Right atrium auricular region (tissue), 2 donors: Measurements from ENCODE around the gene LIN52. TPM values are rescaled to one million over a fixed set of nuclear protein-coding genes. Genes with fewer than 3 reads are reported as not detected.

Source experiments
- DNase-seq: peaks from one replicate; pipeline ENCODE4 v3.0.0-alpha.2; 2019; ENCODE audit warnings: low spot score
- H3K27ac ChIP-seq, 2 donors: fragments of 200-600 bp; sonication (generic); 1 replicate in 1 of 2; 2 replicates in 1 of 2; pipeline ENCODE4 v1.5.1; 2016 to 2019
- H3K27me3 ChIP-seq, 2 donors: fragments of 200-600 bp; sonication (generic); one replicate each; pipeline versions ENCODE4 v1.5.1 to v1.6.0; 2017 to 2019
- H3K36me3 ChIP-seq: fragments of 200-600 bp; sonication (generic); one replicate; pipeline ENCODE4 v1.5.1; 2016
- H3K4me1 ChIP-seq, 2 donors: fragments of 200-600 bp; sonication (generic); one replicate each; pipeline versions ENCODE4 v1.5.1 to v1.6.0; 2017 to 2019
- H3K4me3 ChIP-seq, 2 donors: fragments of 200-600 bp; sonication (generic); 1 replicate in 1 of 2; 2 replicates in 1 of 2; pipeline ENCODE4 v1.5.1; 2017 to 2019; ENCODE audit warnings: mild to moderate bottlenecking in 1 of 2, moderate library complexity in 1 of 2
- H3K9me3 ChIP-seq, 2 donors: fragments of 200-600 bp; sonication (generic); one replicate each; pipeline ENCODE4 v1.5.1; 2019
- total RNA-seq, 2 donors: library from RNA; depleted of rRNA; stranded (reverse); fragments of >200 nt; gene quantifications; one replicate each; pipeline ENCODE4 v1.1.0, GENCODE V29; 2016
- TF ChIP-seq, protein P1 (sequence below), 2 donors: fragments of 200-600 bp; sonication (generic); IDR thresholded peaks; one replicate each; pipeline ENCODE4 v1.5.1; 2019; ENCODE audit warnings: antibody characterized with exemption in 2 of 2

LIN52 gene
- total RNA-seq, 2 donors from 2014 or later: 7.1 to 7.4 TPM

DNA sequence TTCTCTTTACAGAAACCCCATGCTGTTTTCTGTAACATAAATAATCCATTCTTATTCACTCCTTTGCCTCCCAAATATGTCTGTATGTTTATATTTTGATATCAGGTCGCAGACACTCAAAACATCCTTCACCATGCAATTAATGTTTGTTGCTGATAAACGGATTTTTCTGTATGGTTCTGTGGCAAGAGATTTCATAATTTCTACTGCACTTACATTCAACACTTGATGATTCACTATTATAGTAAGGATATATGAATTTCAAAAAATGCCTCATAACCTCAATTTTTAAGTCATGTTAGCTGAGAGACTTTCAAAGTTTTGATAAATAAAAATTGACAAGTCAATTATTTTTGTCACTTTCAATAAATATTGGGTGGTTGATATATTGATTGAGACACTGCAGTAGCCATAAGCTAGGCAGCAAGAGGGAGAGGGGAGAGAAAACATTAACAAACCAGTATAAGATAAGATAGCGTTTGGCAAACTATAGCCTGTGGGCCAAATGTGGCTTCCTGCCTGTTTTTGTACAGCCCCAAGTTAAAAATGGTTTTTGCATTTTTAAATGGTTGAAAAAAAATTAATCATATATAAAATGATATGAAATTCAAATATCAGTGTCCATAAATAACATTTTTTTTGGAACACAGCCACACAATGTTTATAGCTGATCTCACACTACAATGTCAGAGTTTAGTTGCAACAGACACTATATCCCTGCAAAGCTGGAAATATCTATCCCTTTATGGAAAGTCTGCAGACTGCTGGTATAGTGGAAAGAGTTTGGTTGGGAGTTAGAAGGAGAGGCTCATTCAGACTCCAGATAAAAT is 18.8 kb upstream of the LIN52 start:
- H3K36me3 ChIP-seq: peaks cover 53% of the 10 kb centered on the region
- no peaks in the 10 kb centered on the region for H3K27me3 ChIP-seq
- TF ChIP-seq, protein P1, sequence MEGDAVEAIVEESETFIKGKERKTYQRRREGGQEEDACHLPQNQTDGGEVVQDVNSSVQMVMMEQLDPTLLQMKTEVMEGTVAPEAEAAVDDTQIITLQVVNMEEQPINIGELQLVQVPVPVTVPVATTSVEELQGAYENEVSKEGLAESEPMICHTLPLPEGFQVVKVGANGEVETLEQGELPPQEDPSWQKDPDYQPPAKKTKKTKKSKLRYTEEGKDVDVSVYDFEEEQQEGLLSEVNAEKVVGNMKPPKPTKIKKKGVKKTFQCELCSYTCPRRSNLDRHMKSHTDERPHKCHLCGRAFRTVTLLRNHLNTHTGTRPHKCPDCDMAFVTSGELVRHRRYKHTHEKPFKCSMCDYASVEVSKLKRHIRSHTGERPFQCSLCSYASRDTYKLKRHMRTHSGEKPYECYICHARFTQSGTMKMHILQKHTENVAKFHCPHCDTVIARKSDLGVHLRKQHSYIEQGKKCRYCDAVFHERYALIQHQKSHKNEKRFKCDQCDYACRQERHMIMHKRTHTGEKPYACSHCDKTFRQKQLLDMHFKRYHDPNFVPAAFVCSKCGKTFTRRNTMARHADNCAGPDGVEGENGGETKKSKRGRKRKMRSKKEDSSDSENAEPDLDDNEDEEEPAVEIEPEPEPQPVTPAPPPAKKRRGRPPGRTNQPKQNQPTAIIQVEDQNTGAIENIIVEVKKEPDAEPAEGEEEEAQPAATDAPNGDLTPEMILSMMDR (IDR thresholded peaks at IDR 0.05): no peak
- no peak overlapping the region for H3K4me3 ChIP-seq
- no peaks in the 10 kb centered on the region for H3K9me3 ChIP-seq
- DNase-seq: no peak
- H3K4me1 ChIP-seq: no peaks in the 10 kb centered on the region
- H3K27ac ChIP-seq: no peak overlapping the region

DNA sequence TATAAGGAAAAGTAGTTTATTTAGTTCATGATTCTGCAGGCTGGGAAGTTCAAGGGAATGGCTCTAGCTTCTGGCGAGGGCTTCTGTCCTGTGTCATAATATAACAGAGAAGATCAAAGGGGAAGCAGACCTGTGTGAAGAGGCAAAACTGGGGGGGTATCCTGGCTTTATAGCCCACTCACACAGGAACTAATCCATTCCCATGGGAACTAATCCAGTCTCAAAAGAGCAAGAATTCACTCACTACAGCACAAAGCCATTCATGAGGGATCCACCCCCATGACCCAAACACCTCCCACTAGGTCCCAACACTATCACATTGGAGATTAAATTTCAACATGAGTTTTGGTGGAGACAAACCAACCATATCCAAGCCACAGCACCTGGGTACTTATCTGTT is 7.4 kb upstream of the LIN52 start:
- Histone ChIP-seq H3K27ac (no peak overlapping the region), H3K4me1 (no peaks in the 10 kb centered on the region), H3K27me3 (no peaks in the 10 kb centered on the region), H3K4me3 (no peak overlapping the region), H3K9me3 (no peaks in the 10 kb centered on the region), H3K36me3 (peaks cover 9% of the 10 kb centered on the region)
- TF ChIP-seq, protein P1 (IDR thresholded peaks at IDR 0.05): no peak
- no peak for DNase-seq

DNA sequence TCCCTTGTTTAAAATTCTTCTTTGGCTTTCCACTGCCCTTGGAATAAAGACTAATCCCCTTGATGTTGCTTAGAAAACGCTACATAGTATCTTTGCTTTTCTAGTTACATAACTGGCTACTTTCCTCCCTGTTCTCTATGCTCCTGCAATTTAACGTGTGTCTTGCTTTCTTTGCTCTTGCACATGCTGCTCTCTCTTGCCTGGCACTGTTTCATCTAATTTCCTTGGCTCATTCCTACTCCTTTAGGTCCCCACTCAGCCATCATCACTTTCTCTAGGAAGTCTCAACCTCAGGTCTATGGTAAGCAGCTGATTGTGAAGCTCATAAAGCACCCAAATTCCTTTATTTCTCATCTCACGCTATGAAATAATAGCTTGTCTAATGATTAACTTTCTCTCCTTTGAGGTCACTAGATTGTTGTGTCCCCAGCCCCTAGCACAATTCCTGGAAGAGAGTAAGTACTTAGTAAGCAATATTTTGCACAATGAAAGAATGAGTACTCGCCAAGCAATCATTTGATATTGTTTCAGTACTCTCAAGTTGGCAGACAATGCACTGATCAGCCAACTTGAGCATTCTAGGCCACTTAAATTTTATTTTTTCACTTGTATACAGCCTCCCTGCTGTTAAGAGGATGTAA is 3.8 kb upstream of the LIN52 start:
- H3K36me3 ChIP-seq: no peaks in the 10 kb centered on the region
- no peaks in the 10 kb centered on the region for H3K27me3 ChIP-seq
- no peak overlapping the region for H3K4me3 ChIP-seq
- DNase-seq: no peak
- no peaks in the 10 kb centered on the region for H3K9me3 ChIP-seq
- TF ChIP-seq, protein P1 (IDR thresholded peaks at IDR 0.05): no peak
- H3K4me1 ChIP-seq: peaks cover 0 to 19% of the 10 kb centered on the region in 2 donors
- H3K27ac ChIP-seq: no peak overlapping the region

DNA sequence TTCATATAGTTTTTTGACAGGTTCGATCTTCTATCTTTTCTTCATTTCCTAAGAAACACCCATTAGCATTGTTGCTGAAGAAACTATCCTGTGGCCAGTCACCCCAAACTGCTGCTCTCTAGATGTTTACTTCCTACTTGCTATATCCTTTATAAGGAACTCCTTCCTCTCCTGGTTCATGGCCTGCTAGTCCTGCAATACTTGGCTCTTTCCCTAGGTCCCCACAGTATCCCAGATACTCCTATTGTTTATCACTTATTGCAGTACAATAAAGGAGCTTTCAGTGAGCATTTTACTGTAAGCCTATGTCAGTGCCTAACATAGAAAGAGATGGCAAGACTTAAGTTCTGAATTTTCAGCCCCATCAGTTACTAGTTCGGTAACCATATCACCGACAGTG is 3.3 kb upstream of the LIN52 start:
- no peaks in the 10 kb centered on the region for H3K27me3 ChIP-seq
- no peaks in the 10 kb centered on the region for H3K9me3 ChIP-seq
- no peaks in the 10 kb centered on the region for H3K36me3 ChIP-seq
- DNase-seq: no peak
- TF ChIP-seq, protein P1 (IDR thresholded peaks at IDR 0.05): no peak
- no peak overlapping the region for H3K27ac ChIP-seq
- no peak overlapping the region for H3K4me3 ChIP-seq
- H3K4me1 ChIP-seq: peaks cover 0 to 21% of the 10 kb centered on the region in 2 donors

DNA sequence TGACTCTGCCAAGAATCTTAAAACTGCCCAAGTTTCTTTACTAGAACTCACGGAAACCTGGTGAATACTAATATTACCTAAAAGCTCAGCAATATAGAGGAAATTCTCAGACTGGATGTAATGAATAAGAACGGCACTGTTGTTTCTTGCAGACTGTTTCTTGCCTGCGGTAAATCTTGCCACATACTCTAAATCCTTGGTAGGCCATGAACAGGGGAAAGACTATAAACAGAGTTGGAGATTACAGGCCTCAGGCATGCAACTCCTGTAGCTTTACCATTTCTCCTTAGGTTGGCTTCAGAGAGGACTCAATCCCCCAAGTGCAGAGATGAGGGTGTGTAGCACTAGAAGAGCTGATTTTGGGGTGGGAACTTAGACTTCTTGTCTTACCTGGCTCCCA is 1.6 kb upstream of the LIN52 start:
- H3K27ac ChIP-seq: peak overlapping the region; percentile 82 to 91
- H3K27me3 ChIP-seq: no peaks in the 10 kb centered on the region
- TF ChIP-seq, protein P1 (IDR thresholded peaks at IDR 0.05): no peak
- no peaks in the 10 kb centered on the region for H3K36me3 ChIP-seq
- no peak for DNase-seq
- peaks cover 0 to 21% of the 10 kb centered on the region in 2 donors for H3K4me1 ChIP-seq
- peak overlapping the region in 1 of 2 donors; percentile 87 for H3K4me3 ChIP-seq
- H3K9me3 ChIP-seq: no peaks in the 10 kb centered on the region
